ENCODE results near the gene DIP2A. TPM values are rescaled to one million over a fixed set of nuclear protein-coding genes. Genes with fewer than 3 reads are reported as not detected.
A peak's percentile ranks its signal among the peaks of the same experiment; 100 is the strongest.

The DIP2A gene
- total RNA-seq, 1 experiment from 2014 or later, result 39.9 TPM

- peak in 1 of 2 experiments; percentile 20 for DNase-seq
- no peaks in the 10 kb centered on the region for H3K4me1 ChIP-seq (replicated peaks; ENCODE audit: insufficient read depth)
- intact Hi-C loops (cut with micrococcal nuclease; ENCODE audit: unreplicated experiment), result no loop called here
- no peak overlapping the region for H3K4me3 ChIP-seq
- TF ChIP-seq CTCF (conservative IDR thresholded peaks at IDR 0.05), result no peak
- no peaks in the 10 kb centered on the region; the same call in 1 of the 2 replicates for H3K27me3 ChIP-seq (ENCODE audit: insufficient read depth, low read depth)
- no peaks in the 10 kb centered on the region for H4K20me1 ChIP-seq (ENCODE audit: insufficient read depth)
- ChIA-PET POLR2A (ENCODE audit: unreplicated experiment) (interaction anchor here (0.6 kb wide), 1 partner anchor 30 kb away, joined by 4 read pairs; no protein-coding TSS in a partner anchor), CTCF (interaction anchor here (0.6 kb wide), 1 partner anchor 37 kb away, joined by 14 read pairs; no protein-coding TSS in a partner anchor)
- H2AFZ ChIP-seq, result no peak overlapping the region
- no peak overlapping the region for H3K4me2 ChIP-seq
- H3K36me3 ChIP-seq (ENCODE audit: low read depth), result no peaks in the 10 kb centered on the region
- H3K9me3 ChIP-seq (ENCODE audit: insufficient read depth, low read depth), result no peaks in the 10 kb centered on the region
- no peaks in the 10 kb centered on the region for H3F3A ChIP-seq (ENCODE audit: insufficient read depth, low read depth)
- no peaks in the 10 kb centered on the region for H3K79me2 ChIP-seq (ENCODE audit: low read depth)
- no peak overlapping the region for H3K27ac ChIP-seq
- no TSS peak for BruUV-seq (replicated peaks)
- no peaks in the 10 kb centered on the region for H3K9me2 ChIP-seq (ENCODE audit: insufficient read depth)
Measured at GRCh38 chr21:46603228-46603627, 144.5 kb downstream of the DIP2A start.

- no TSS peak for BruUV-seq (replicated peaks)
- H2AFZ ChIP-seq, result no peak overlapping the region
- CTCF ChIA-PET, result no interaction called here
Measured at GRCh38 chr21:46604329-46604974, 145.8 kb downstream of the DIP2A start.

GRCh38 chr21:46604975-46605766 is 146.5 kb downstream of the DIP2A start, which contains the start of gene S100B:
TSS of gene S100B (minus strand) at chr21:46605082. CDS start at chr21:46602415, 2,667 bp downstream.
- Histone ChIP-seq H3K9me3 (ENCODE audit: insufficient read depth, low read depth) (no peaks in the 10 kb centered on the region), H3K36me3 (ENCODE audit: low read depth) (no peaks in the 10 kb centered on the region), H3K27ac (no peak within 1 kb of the TSS), H3K4me2 (no peak within 1 kb of the TSS), H2AFZ (no peak within 1 kb of the TSS), H3K4me1 (replicated peaks; ENCODE audit: insufficient read depth) (no peaks in the 10 kb centered on the region), H4K20me1 (ENCODE audit: insufficient read depth) (no peaks in the 10 kb centered on the region), H3K79me2 (ENCODE audit: low read depth) (no peaks in the 10 kb centered on the region), H3F3A (ENCODE audit: insufficient read depth, low read depth) (no peaks in the 10 kb centered on the region), H3K4me3 (no peak within 1 kb of the TSS), H3K27me3 (ENCODE audit: insufficient read depth, low read depth) (no peaks in the 10 kb centered on the region; the same call in 1 of the 2 replicates), H3K9me2 (ENCODE audit: insufficient read depth) (no peaks in the 10 kb centered on the region)
- DNase-seq, result no peak
- no peak for TF ChIP-seq CTCF (conservative IDR thresholded peaks at IDR 0.05)
- TF ChIP-seq EZH2 (IDR thresholded peaks at IDR 0.05; ENCODE audit: low read depth), result no peak
- intact Hi-C loops (cut with micrococcal nuclease; ENCODE audit: unreplicated experiment), result no loop called here
- POLR2A ChIA-PET (ENCODE audit: unreplicated experiment), result no interaction called here
- CTCF ChIA-PET, result no interaction called here
- no TSS peak for BruUV-seq (replicated peaks)

More at GRCh38 chr21:46604329-46604974, 145.8 kb downstream of the DIP2A start:
- Histone ChIP-seq H3K27ac (no peak overlapping the region), H4K20me1 (ENCODE audit: insufficient read depth) (no peaks in the 10 kb centered on the region), H3K4me1 (replicated peaks; ENCODE audit: insufficient read depth) (no peaks in the 10 kb centered on the region), H3K27me3 (ENCODE audit: insufficient read depth, low read depth) (no peaks in the 10 kb centered on the region; the same call in 1 of the 2 replicates), H3K4me2 (no peak overlapping the region), H3F3A (ENCODE audit: insufficient read depth, low read depth) (no peaks in the 10 kb centered on the region), H3K9me3 (ENCODE audit: insufficient read depth, low read depth) (no peaks in the 10 kb centered on the region), H3K4me3 (no peak overlapping the region), H3K36me3 (ENCODE audit: low read depth) (no peaks in the 10 kb centered on the region), H3K79me2 (ENCODE audit: low read depth) (no peaks in the 10 kb centered on the region), H3K9me2 (ENCODE audit: insufficient read depth) (no peaks in the 10 kb centered on the region)
- POLR2A ChIA-PET (ENCODE audit: unreplicated experiment), result no interaction called here
- intact Hi-C loops (cut with micrococcal nuclease; ENCODE audit: unreplicated experiment), result no loop called here
- TF ChIP-seq CTCF (conservative IDR thresholded peaks at IDR 0.05) (no peak), EZH2 (IDR thresholded peaks at IDR 0.05; ENCODE audit: low read depth) (no peak)
- no peak for DNase-seq
